Activated gamma-delta T cell treated with anti-CD3 and anti-CD28 coated beads, Interleukin-2, amount 50 U/mL, for 16 hours (primary cell): ENCODE results near the gene KBTBD8.

ENCODE experiments used
- DNase-seq: peaks from one replicate; pipeline ENCODE4 v3.0.0-alpha.2; 2020; ENCODE audit warnings: low read depth

KBTBD8 gene

DNA sequence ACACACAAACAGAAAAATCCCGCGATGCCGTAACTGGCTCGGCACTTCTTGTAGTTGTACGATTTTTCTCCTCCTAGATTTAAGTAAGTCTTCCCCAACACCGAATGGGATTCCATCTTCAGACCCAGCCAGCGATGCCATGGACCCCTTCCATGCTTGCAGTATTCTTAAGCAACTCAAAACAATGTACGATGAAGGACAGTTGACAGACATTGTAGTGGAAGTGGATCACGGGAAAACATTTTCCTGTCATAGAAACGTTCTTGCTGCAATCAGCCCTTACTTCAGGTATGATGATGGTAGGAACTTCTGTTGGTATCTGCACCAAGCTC lies 763 bp downstream of the KBTBD8 start:
- DNase-seq, result no peak

GRCh38 chr3:67000009-67000408 lies 1.9 kb downstream of the KBTBD8 start:
- no peak for DNase-seq

DNA sequence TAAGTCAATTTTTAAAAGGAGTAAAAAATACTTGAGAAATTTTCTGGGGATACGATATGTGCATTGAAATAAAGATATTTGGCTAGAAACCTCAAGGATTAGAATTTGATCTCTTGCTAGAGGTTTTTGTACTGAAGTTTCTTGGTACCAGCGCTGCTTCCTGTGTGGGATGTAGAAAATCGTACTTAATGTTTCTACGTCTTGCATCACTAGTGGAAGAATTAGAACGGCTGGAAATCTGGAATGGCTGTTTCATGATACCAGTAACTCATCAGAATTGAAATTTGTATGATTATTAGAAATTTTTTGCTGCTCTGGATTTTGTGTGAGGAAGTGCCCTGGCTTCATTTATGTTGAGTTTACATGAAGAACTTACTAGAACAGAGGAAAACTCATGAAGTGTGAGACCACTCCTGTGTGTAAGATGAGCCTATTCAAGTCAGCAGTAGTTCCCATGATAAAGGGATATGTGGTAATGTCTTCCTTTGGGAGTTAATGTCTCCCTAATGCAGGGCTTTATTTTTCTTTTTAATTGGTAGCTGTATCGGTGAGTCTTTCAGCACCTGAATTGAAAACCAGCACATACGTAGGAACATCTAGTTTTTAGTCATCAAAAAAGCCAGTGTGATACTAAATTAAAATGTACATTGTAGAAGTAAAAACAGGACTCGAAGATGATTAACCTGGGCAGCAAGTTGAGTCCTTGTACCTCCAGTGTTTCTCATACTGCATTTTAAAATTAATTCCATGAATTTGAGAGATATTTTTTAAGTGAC lies 3.2 kb downstream of the KBTBD8 start:
- no peak for DNase-seq

- no peak for DNase-seq
Measured at GRCh38 chr3:67005974-67006373, 7.9 kb downstream of the KBTBD8 start.

GRCh38 chr3:67006460-67006859 lies 8.4 kb downstream of the KBTBD8 start:
- no peak for DNase-seq

DNA sequence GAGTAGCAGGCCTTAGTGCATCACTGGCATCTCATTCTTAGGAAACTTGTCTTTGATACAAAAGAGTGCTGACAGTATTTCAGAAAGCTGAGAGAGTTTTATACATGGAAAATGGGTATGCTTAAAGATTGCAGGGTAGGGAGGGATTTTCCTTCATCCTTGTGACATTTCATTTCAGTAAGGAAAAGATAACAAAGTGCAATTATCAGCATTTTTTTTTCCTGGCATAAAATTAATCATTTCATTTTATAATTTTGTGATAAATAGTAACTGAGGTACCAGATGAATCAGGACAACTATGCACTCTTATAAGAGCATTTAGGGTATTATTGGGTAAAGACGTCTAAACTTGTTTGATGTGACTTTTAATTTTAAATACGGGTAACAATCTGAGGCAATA lies 10.3 kb downstream of the KBTBD8 start:
- DNase-seq, result no peak

DNA sequence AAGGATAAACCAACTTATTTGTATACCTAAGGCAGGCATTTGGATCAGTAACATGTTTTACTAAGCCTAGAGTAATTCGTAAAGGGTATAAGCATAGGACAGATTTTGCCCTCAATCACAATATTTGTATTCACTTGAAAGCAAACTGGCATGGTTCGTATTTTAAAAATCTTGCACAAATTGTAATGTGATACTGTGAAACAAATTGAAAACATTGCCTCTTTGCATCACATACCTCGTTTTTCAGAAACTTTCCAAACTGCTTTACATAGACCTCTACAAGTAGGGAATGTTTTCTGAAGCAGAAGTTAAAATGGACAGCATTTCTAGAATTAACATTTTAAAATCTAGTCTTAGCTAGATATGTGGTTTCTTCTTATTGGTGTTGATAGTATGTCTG lies 11.6 kb downstream of the KBTBD8 start:
- DNase-seq, result no peak

DNA sequence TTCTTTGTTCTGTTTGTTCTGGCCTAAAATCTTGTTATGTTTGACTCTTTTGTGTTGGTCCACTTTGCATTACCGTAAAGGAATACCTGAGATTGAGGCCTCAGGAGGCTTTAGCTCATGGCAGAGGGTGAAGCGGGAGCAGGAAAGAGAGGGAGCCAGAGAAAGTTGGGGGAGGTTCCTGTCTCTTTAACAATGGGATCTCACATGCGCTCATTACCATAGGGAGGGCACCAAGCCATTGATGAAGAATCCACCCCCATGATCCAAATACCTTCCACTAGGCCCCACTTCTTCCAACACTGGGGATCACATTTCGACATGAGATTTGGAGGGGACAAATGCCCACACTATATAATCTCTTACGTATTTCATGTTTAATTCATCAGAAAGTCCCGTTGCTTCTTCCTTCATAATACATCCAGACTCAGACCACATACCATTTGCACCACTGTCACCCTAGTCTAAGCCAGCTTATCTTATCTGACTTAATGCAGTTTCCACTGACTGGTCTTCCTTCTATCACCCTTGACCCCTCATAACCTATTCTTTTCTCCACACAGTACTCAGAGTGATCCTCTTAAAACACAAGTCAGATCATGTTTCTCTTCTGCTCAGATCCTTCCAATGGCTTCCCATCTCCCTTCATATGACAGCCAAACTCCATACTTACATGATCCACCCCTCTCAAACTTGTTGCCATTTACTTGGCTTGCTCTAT lies 13.5 kb downstream of the KBTBD8 start:
- no peak for DNase-seq

GRCh38 chr3:67012564-67012963 lies 14.5 kb downstream of the KBTBD8 start:
- no peak for DNase-seq

DNA sequence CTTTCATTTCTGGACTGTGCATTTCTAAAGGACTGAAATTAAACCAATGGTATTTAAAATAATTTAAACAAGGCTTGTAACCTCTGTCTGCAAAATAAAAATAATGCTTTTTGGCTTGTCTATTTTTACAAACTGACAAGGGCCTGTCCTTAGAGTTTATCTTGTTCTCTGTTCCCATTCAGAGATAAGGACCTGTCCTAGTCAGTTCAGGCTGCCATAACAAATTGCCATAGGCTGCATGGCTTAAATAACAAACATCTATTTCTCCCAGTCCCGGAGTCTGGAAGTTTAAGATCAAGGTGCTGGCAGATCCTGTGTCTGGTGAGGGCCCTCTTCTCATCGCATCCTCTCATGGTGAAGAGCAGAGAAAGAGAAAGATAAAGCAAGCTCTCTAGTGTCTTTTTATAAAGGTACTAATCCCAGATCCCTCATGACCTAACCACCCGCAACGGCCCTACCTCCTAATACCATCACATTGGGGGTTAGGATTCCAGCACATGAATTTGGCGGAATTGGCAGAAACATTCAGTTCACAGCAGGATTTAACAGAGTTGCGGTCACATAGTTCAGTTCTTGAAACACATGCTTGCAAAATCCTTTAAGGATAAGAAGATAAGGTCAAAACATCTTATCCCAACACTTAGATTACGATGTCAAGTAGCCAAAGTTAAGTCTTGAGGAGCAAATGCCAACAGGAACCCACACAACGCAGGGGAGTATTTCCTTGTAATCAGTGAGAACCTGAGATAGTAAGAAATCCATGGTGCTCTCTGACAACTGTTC lies 17.8 kb downstream of the KBTBD8 start:
- DNase-seq, result no peak

- DNase-seq, result no peak
Measured at GRCh38 chr3:67016522-67017080, 18.5 kb downstream of the KBTBD8 start.

GRCh38 chr3:67017211-67017610 lies 19.1 kb downstream of the KBTBD8 start:
- DNase-seq, result no peak

GRCh38 chr3:67018105-67018788 lies 20.1 kb downstream of the KBTBD8 start:
- no peak for DNase-seq

- DNase-seq, result no peak
Measured at GRCh38 chr3:67018789-67019526, 20.9 kb downstream of the KBTBD8 start.

- no peak for DNase-seq
Measured at GRCh38 chr3:67028001-67028784, 30.1 kb downstream of the KBTBD8 start.

GRCh38 chr3:67030785-67031740 lies 33.0 kb downstream of the KBTBD8 start:
- no peak for DNase-seq

GRCh38 chr3:67031986-67032385 lies 33.9 kb downstream of the KBTBD8 start:
- DNase-seq, result no peak

DNA sequence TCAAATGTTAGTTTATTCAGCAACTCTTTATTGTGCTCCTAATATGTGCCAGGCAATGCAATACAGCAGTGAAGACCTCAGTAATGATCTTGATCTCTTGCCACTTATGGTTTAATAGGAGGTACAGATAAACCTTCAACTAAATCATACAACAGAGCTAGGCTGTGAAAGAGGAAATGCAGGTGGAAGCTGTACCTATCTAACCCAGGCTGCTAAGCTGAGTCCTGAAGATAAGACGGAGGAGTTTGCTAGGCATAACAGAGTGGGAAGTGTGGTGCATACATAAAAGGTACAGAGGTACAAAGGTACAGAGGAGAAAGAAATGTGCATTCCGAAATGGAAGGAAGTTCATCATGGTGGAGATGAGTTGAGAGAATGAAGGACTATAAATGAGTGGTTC lies 35.0 kb downstream of the KBTBD8 start:
- DNase-seq, result no peak

DNA sequence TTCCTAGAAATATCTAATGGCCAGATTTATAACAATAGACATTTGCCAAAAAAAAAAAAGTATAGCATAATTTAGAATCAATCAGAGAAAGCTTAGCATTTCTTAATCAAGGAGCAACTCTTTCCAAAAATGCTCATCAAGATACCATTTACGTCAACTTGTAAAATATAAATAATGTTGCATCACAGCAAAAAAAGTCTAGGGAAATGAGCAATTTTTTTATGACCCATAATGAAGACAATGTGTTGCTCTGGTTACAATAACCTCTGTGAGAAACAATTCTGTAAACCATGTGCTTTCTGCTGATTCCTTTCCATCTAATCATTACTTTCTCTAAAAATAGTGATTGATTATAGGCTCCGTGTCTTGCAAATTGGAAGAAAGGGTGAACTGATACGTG lies 36.3 kb downstream of the KBTBD8 start:
- DNase-seq, result no peak
